ENCODE results near the gene HIVEP3. TPM values are rescaled to one million over a fixed set of nuclear protein-coding genes. Genes with fewer than 3 reads are reported as not detected.

Gene HIVEP3
- total RNA-seq, 2 experiments from 2014 or later = 26.3 to 27.2 TPM

- POLR2A ChIA-PET = interaction anchor here (0.7 to 1.3 kb wide), 7 partner anchors 8 to 259 kb away, joined by 3 to 5 read pairs (median 3); no protein-coding TSS in a partner anchor
Measured at GRCh38 chr1:41660570-41661427, 257.9 kb downstream of the HIVEP3 start.

GRCh38 chr1:41659903-41660302, 258.8 kb downstream of the HIVEP3 start:
- ChIA-PET POLR2A (interaction anchor here (1.2 kb wide), 1 partner anchor 30 kb away, joined by 3 read pairs; no protein-coding TSS in a partner anchor), CTCF (interaction anchor here (0.9 to 2.5 kb wide), 3 partner anchors 12 to 137 kb away, joined by 3 to 11 read pairs (median 3); no protein-coding TSS in a partner anchor)

More at GRCh38 chr1:41660570-41661427, 257.9 kb downstream of the HIVEP3 start:
- CTCF ChIA-PET = interaction anchor here (0.9 to 2.5 kb wide), 6 partner anchors 11 to 150 kb away, joined by 3 to 11 read pairs (median 3); no protein-coding TSS in a partner anchor

- ChIA-PET POLR2A (no interaction called here), CTCF (interaction anchor here (0.6 to 2.5 kb wide), 2 partner anchors 17 to 80 kb away, joined by 3 to 11 read pairs; no protein-coding TSS in a partner anchor)
Measured at GRCh38 chr1:41659159-41659495, 259.6 kb downstream of the HIVEP3 start.

GRCh38 chr1:41658431-41659158, 260.1 kb downstream of the HIVEP3 start:
- ChIA-PET CTCF (interaction anchor here (0.6 to 0.9 kb wide), 2 partner anchors 80 to 85 kb away, joined by 3 read pairs; no protein-coding TSS in a partner anchor), POLR2A (no interaction called here)

GRCh38 chr1:41657679-41658295, 260.9 kb downstream of the HIVEP3 start:
- POLR2A ChIA-PET = no interaction called here
- CTCF ChIA-PET = interaction anchor here (0.9 kb wide), 1 partner anchor 84 kb away, joined by 3 read pairs; no protein-coding TSS in a partner anchor

- CTCF ChIA-PET = no interaction called here
- POLR2A ChIA-PET = interaction anchor here (1.2 kb wide), 1 partner anchor 11 kb away, joined by 3 read pairs; no protein-coding TSS in a partner anchor
Measured at GRCh38 chr1:41656825-41657500, 261.8 kb downstream of the HIVEP3 start.

- POLR2A ChIA-PET = interaction anchor here (0.6 to 1.2 kb wide), 2 partner anchors 12 to 103 kb away, joined by 3 to 6 read pairs; no protein-coding TSS in a partner anchor
- CTCF ChIA-PET = interaction anchor here (0.6 kb wide), 1 partner anchor 20 kb away, joined by 4 read pairs; no protein-coding TSS in a partner anchor
Measured at GRCh38 chr1:41656068-41656467, 262.7 kb downstream of the HIVEP3 start.

GRCh38 chr1:41655632-41656031, 263.1 kb downstream of the HIVEP3 start:
- POLR2A ChIA-PET = interaction anchor here (0.6 kb wide), 1 partner anchor 103 kb away, joined by 6 read pairs; no protein-coding TSS in a partner anchor
- CTCF ChIA-PET = interaction anchor here (0.6 kb wide), 1 partner anchor 19 kb away, joined by 4 read pairs; no protein-coding TSS in a partner anchor

- ChIA-PET CTCF (interaction anchor here (0.7 kb wide), 1 partner anchor 248 kb away, joined by 5 read pairs; no protein-coding TSS in a partner anchor), POLR2A (interaction anchor here (0.7 to 1.4 kb wide), 2 partner anchors 8 to 11 kb away, joined by 4 to 5 read pairs; no protein-coding TSS in a partner anchor)
Measured at GRCh38 chr1:41653574-41653973, 265.1 kb downstream of the HIVEP3 start.

- CTCF ChIA-PET = no interaction called here
- POLR2A ChIA-PET = interaction anchor here (0.7 to 1.4 kb wide), 2 partner anchors 9 to 12 kb away, joined by 4 to 5 read pairs; no protein-coding TSS in a partner anchor
Measured at GRCh38 chr1:41652384-41653265, 266.1 kb downstream of the HIVEP3 start.

- ChIA-PET CTCF (no interaction called here), POLR2A (no interaction called here)
Measured at GRCh38 chr1:41650028-41650880, 268.5 kb downstream of the HIVEP3 start.

GRCh38 chr1:41649396-41650027, 269.2 kb downstream of the HIVEP3 start:
- CTCF ChIA-PET = no interaction called here
- POLR2A ChIA-PET = no interaction called here

- CTCF ChIA-PET = no interaction called here
Measured at GRCh38 chr1:41648844-41649243, 269.9 kb downstream of the HIVEP3 start.

GRCh38 chr1:41648230-41648629, 270.5 kb downstream of the HIVEP3 start:
- CTCF ChIA-PET = no interaction called here

More at GRCh38 chr1:41648844-41649243, 269.9 kb downstream of the HIVEP3 start:
- POLR2A ChIA-PET = interaction anchor here (0.6 kb wide), 1 partner anchor 601 kb away, joined by 3 read pairs; no protein-coding TSS in a partner anchor

GRCh38 chr1:41647221-41648135, 271.2 kb downstream of the HIVEP3 start:
- CTCF ChIA-PET = no interaction called here
- POLR2A ChIA-PET = no interaction called here

More at GRCh38 chr1:41648230-41648629, 270.5 kb downstream of the HIVEP3 start:
- POLR2A ChIA-PET = interaction anchor here (0.6 kb wide), 1 partner anchor 600 kb away, joined by 3 read pairs; no protein-coding TSS in a partner anchor

Measured in activated CD8-positive, alpha-beta memory T cell treated with anti-CD3 and anti-CD28 coated beads for 36 hours (primary cell).